Measurements from ENCODE around the gene TMEM41B.
"Not testable (repeated sequence)": the region's sequence is repeated elsewhere in the genome, so short reads cannot be mapped to it uniquely, and the experiment has no call there.

TMEM41B gene

DNA sequence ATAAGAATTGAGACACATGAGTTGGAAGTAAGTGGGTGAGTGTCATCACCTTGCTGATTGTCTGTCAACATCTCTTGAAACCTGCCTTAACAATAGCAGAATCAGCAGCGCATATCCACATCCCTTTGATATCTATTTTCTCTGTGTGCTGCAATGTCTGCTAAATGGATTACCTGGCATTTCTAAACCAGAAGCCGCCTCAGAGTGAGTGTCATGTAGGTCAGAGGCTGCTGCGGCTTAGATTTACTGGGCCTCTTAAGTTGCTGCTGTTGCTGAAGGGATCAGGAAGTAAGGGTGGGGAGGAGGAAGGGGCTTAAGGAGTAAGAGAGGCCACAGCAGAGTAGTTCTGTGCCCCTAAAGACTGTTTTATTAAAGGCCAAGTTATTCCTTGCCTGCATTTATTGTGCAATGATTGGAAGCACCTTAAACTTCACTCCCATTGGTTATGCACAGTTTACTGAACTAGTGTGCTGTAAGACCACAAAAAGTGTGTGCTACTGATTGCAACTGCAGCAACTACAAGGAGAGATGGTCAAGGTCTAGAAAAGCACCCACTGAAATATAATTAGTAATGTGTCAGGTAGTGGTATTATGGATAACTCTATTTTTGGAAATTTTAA is 29.8 kb upstream of the TMEM41B start:
- no peak for TF ChIP-seq CTCF (IDR thresholded peaks at IDR 0.05; ENCODE audit: control insufficient read depth, extremely low read depth, insufficient read depth)
- H3K4me3 ChIP-seq (ENCODE audit: low read depth, low read length), result no peak overlapping the region
- DNase-seq (ENCODE audit: low read depth), result no peak

DNA sequence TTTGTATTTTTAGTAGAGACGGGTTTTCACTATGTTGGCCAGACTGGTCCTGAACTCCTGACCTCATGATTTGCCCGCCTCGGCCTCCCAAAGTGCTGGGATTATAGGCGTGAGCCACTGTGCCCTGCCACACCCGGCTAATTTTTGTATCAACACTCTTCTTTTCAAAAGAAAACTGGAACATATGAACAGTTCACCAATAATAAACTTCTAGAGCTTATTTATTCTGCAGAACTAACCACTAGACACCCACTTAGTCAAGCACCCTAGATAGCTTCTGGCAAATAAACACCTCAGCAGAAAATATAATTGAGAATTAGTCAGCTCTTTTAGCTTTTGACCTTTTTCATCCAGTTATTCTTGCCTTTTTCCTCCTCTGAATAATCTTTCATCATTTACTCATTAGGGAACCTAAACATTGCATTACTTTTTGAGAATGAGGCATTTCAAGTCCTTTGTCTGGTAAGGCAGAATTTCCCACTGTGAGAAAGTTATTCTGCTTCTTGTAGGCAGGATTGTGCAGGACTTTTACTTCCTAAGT is 27.3 kb upstream of the TMEM41B start:
- no peak for TF ChIP-seq CTCF (IDR thresholded peaks at IDR 0.05; ENCODE audit: control insufficient read depth, extremely low read depth, insufficient read depth)
- no peak for DNase-seq (ENCODE audit: low read depth)
- H3K4me3 ChIP-seq (ENCODE audit: low read depth, low read length), result no peak overlapping the region

DNA sequence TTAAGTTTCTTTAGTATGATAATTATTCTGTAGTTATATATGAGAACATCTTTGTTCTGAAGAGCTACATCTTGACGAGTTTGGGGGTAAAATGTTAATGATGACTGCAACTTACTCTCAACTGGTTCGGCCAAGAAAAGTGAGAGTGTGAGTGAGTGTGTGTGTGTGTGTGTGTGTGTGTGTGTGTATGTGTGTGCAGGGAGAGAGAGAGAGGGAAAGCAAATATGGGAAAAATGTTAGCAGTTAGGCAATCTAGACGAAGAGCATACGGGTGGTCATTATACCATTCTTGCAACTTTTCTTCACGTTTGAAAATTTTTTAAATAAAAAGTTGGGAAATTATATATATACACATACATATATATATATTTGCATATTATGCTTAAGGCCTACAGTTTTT is 18.3 kb upstream of the TMEM41B start:
- no peak for TF ChIP-seq CTCF (IDR thresholded peaks at IDR 0.05; ENCODE audit: control insufficient read depth, extremely low read depth, insufficient read depth)
- no peak for DNase-seq (ENCODE audit: low read depth)
- H3K4me3 ChIP-seq (ENCODE audit: low read depth, low read length), result no peak overlapping the region

- no peak for DNase-seq (ENCODE audit: low read depth)
- no peak overlapping the region for H3K4me3 ChIP-seq (ENCODE audit: low read depth, low read length)
- no peak for TF ChIP-seq CTCF (IDR thresholded peaks at IDR 0.05; ENCODE audit: control insufficient read depth, extremely low read depth, insufficient read depth)
These were observed 16.3 kb upstream of the TMEM41B start for GRCh38 chr11:9330387-9331384.

DNA sequence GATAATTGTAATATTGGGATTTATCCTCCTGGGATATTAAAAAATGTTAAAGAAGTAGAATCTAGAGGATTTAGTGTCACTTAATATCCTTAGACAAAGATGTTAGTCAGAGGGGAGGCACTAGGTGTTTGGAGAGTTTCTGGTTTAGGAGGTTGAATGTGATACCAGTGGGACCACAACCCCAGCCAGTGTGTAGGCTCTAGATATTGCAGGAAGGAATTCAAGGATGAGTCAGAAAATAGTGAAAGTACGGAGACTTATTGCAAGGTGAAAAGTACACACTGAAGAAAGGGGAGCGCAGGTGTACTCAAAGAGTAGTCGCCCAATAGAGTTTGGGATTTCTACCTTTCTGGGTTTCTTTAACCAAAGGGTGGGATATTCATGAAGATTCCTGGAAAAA is 5.7 kb upstream of the TMEM41B start:
- H3K4me3 ChIP-seq (ENCODE audit: low read depth, low read length), result no peak overlapping the region
- no peak for TF ChIP-seq CTCF (IDR thresholded peaks at IDR 0.05; ENCODE audit: control insufficient read depth, extremely low read depth, insufficient read depth)
- DNase-seq (ENCODE audit: low read depth), result no peak

GRCh38 chr11:9319377-9320001 is 5.1 kb upstream of the TMEM41B start:
- not testable (repeated sequence) for H3K4me3 ChIP-seq (ENCODE audit: low read depth, low read length); DNase-seq (ENCODE audit: low read depth)

DNA sequence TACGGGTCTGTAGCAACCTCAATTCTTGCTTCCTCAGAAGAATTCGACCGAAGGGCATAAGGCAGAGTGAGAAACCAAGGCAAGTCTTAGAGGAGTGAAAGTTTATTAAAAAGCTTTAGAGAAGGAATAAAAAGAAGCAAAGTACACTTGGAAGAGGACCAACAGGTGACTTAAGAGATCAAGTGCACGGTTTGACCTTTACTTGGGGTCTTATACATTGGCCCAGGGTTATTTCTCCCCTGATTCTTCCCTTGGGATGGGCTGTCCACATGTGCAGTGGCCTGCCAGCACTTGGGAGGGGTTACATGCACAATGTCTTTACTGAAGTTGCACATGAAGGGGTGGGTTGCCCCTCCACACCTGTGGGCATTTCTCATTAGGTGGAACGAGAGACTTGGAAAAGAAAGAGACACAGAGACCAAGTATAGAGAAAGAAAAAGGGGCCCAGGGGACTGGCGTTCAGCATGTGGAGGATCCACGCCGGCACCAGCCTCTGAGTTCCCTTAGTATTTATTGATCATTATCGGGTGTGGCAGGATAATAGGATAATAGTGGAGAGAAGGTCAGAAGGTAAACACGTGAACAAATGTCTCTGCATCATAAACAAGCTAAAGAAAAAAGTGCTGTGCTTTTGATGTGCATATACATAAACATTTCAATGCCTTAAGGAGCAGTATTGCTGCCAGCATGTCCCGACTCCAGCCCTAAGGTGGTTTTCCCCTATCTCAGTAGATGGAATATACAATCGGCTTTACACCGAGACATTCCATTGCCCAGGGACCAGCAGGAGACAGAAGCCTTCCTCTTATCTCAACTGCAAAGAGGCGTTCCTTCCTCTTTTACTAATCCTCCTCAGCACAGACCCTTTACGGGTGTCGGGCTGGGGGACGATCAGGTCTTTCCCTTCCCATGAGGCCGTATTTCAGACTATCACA is 4.3 kb upstream of the TMEM41B start:
- DNase-seq (ENCODE audit: low read depth); H3K4me3 ChIP-seq (ENCODE audit: low read depth, low read length): not testable (repeated sequence)
